Stimulated activated CD4-positive, alpha-beta T cell treated with anti-CD3 and anti-CD28 coated beads, Interleukin-1b, Interleukin-23, amount 100 ng/mL, for 48 hours (primary cell): ENCODE results near the gene ELL2.
A peak's percentile ranks its signal among the peaks of the same experiment; 100 is the strongest.
"Not testable (repeated sequence)": the region's sequence is repeated elsewhere in the genome, so short reads cannot be mapped to it uniquely, and the experiment has no call there.

ENCODE experiments used
- DNase-seq: peaks from one replicate; pipeline ENCODE4 v3.0.0-alpha.2; 2020

ELL2 gene

GRCh38 chr5:95856501-95856981, 105.1 kb downstream of the ELL2 start:
- DNase-seq = no peak

GRCh38 chr5:95853490-95853889, 108.2 kb downstream of the ELL2 start:
- no peak for DNase-seq

- DNase-seq = no peak
These were observed 109.1 kb downstream of the ELL2 start for GRCh38 chr5:95852567-95852966.

- not testable (repeated sequence) for DNase-seq
These were observed 110.5 kb downstream of the ELL2 start for GRCh38 chr5:95851141-95851540.

GRCh38 chr5:95850391-95850894, 111.2 kb downstream of the ELL2 start:
- no peak for DNase-seq

GRCh38 chr5:95848701-95849100, 113.0 kb downstream of the ELL2 start:
- DNase-seq = no peak

- DNase-seq = no peak
These were observed 114.4 kb downstream of the ELL2 start for GRCh38 chr5:95847261-95847592.

- DNase-seq = peak; percentile 54
These were observed 114.9 kb downstream of the ELL2 start for GRCh38 chr5:95846554-95847260.

- no peak for DNase-seq
These were observed 116.3 kb downstream of the ELL2 start for GRCh38 chr5:95845391-95845790.

GRCh38 chr5:95843733-95844223, 117.9 kb downstream of the ELL2 start:
- no peak for DNase-seq

GRCh38 chr5:95842854-95843544, 118.7 kb downstream of the ELL2 start:
- DNase-seq = peak; percentile 77

GRCh38 chr5:95841914-95842812, 119.5 kb downstream of the ELL2 start:
- DNase-seq = no peak

GRCh38 chr5:95840956-95841705, 120.5 kb downstream of the ELL2 start:
- DNase-seq = no peak

- DNase-seq = no peak
These were observed 122.0 kb downstream of the ELL2 start for GRCh38 chr5:95839658-95840057.

- DNase-seq = no peak
These were observed 123.1 kb downstream of the ELL2 start for GRCh38 chr5:95838556-95838955.

- no peak for DNase-seq
These were observed 123.6 kb downstream of the ELL2 start for GRCh38 chr5:95838001-95838520.

- DNase-seq = no peak
These were observed 124.2 kb downstream of the ELL2 start for GRCh38 chr5:95837492-95837891.

GRCh38 chr5:95836971-95837370, 124.7 kb downstream of the ELL2 start:
- DNase-seq = not testable (repeated sequence)

GRCh38 chr5:95836544-95836943, 125.1 kb downstream of the ELL2 start:
- no peak for DNase-seq

- no peak for DNase-seq
These were observed 125.8 kb downstream of the ELL2 start for GRCh38 chr5:95835682-95836385.
